Ishikawa (cell line): ENCODE measurements around the gene PLA2G2F.

Experiments
- CEBPB ChIP-seq: IDR thresholded peaks from 2 replicates; pipeline ENCODE4 v1.6.1; 2012
- CREB1 ChIP-seq: IDR thresholded peaks from 2 replicates; pipeline ENCODE4 v1.6.1; 2012; ENCODE audit warnings: low read depth
- EGR1 ChIP-seq: IDR thresholded peaks from 2 replicates; pipeline ENCODE4 v1.6.1; 2012
- EP300 ChIP-seq: IDR thresholded peaks from 2 replicates; pipeline ENCODE4 v1.6.1; 2012; ENCODE audit warnings: borderline replicate concordance
- FOXM1 ChIP-seq: IDR thresholded peaks from 2 replicates; pipeline ENCODE4 v1.6.1; 2012; ENCODE audit warnings: low read depth, borderline replicate concordance
- NFIC ChIP-seq: IDR thresholded peaks from 2 replicates; pipeline ENCODE4 v1.6.1; 2012
- RAD21 ChIP-seq: IDR thresholded peaks from 2 replicates; pipeline ENCODE4 v1.6.1; 2012; ENCODE audit warnings: low read depth
- REST ChIP-seq: IDR thresholded peaks from 2 replicates; pipeline ENCODE4 v1.6.1; 2012; ENCODE audit warnings: low read depth, mild to moderate bottlenecking
- TAF1 ChIP-seq: IDR thresholded peaks from 2 replicates; pipeline ENCODE4 v1.6.1; 2012; ENCODE audit warnings: low read depth, mild to moderate bottlenecking
- TCF12 ChIP-seq: IDR thresholded peaks from 2 replicates; pipeline ENCODE4 v1.6.1; 2012; ENCODE audit warnings: low read depth
- TEAD4 ChIP-seq: IDR thresholded peaks from 2 replicates; pipeline ENCODE4 v1.6.1; 2012
- YY1 ChIP-seq: IDR thresholded peaks from 2 replicates; pipeline ENCODE4 v1.6.1; 2012; ENCODE audit warnings: low read depth
- ZBTB7A ChIP-seq: IDR thresholded peaks from 2 replicates; pipeline ENCODE4 v1.6.1; 2012; ENCODE audit warnings: low read depth
- TF ChIP-seq, protein P1 (sequence below): IDR thresholded peaks from 2 replicates; pipeline ENCODE4 v1.6.1; 2012
- TF ChIP-seq, protein P2 (sequence below): IDR thresholded peaks from 2 replicates; pipeline ENCODE4 v1.6.1; 2012

PLA2G2F gene

DNA sequence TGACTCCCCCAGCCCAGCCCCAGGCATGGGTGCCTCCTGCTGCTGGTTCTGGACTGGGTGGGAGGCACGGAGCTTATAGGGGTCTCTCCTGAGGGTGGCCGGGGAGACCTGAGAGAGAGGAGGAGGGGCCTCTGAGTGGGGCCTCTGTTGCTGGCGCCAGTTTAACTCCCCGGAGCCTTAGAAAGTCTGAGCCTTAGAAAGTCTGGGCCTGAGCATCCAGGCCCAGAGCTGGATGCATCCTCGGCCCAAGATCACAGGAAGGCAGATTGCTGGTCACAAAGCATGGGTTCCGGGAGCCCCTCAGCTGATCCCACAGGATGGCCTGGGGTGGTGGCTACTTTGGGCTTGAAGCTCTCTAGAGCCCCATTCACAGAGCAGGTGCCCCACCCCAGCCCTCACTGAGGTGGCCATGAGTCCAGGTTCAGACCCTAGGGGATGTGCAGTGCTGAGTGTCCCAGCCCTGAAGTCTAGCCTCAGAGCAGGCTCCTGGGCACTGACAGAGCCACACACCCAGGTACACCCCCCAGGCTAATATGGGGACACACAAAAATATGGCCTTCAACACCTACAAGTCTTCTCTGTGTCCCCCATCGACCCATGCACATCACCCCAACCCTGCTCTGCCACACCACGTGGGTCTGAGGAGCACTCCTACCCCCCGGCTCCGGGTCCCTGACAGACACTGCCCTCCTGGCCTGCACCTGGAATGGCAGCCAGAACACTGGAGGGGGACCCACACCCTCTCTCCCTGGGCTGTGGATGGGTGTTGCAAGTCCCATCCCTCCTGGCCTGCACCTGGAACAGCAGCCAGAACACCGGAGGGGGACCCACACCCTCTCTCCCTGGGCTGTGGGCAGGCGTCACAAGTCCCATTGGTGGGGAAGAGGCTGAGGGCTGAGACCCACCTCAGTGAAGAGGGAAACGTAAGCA lies 9.7 kb downstream of the PLA2G2F start:
- TF ChIP-seq EP300 (no peak), CEBPB (no peak), RAD21 (no peak), NFIC (no peak), ZBTB7A (no peak), TAF1 (no peak), TEAD4 (no peak), YY1 (no peak), TCF12 (no peak), REST (no peak), FOXM1 (no peak), EGR1 (no peak), CREB1 (no peak)
- TF ChIP-seq, protein P1, sequence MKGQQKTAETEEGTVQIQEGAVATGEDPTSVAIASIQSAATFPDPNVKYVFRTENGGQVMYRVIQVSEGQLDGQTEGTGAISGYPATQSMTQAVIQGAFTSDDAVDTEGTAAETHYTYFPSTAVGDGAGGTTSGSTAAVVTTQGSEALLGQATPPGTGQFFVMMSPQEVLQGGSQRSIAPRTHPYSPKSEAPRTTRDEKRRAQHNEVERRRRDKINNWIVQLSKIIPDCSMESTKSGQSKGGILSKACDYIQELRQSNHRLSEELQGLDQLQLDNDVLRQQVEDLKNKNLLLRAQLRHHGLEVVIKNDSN: no peak
- TF ChIP-seq, protein P2, sequence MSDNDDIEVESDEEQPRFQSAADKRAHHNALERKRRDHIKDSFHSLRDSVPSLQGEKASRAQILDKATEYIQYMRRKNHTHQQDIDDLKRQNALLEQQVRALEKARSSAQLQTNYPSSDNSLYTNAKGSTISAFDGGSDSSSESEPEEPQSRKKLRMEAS: no peak

DNA sequence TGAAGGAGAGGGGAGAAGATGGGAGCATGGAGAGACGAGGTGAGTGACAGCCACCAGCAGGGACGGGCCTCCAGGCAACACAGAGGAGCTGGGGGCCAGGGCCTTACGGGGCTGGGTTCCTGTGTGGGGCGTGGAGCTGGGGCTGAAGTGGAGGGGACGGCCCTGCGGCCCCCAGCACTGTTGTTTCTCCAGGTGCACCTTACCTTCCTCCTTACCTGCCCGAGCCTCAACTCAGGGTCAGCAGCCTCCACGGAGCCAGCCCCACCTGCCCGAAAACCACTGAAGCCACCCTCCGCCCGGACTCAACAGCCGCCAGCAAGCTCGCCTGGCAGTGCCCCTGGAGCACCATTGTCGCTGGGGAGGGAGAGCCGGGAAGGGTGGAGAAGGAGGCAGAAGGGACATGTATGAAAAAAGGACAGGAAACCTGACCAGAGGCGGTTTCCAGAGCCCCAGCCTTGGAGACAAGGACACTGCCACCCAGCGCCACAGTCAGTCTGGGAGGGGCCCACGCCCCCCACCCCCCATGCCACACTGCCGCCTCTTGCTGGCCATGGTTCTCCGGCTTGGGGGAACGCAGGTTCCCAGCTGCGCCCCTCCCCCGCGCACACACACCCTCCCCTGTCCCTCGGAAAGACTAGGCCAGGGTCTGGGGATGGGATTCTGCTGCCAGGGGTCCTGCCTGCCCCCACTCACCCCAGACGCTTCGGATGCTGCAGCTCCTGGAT lies 10.6 kb downstream of the PLA2G2F start:
- TF ChIP-seq CEBPB (no peak), EGR1 (no peak), TCF12 (no peak), RAD21 (no peak), ZBTB7A (no peak), YY1 (no peak), TAF1 (no peak), TEAD4 (no peak), FOXM1 (no peak)

DNA sequence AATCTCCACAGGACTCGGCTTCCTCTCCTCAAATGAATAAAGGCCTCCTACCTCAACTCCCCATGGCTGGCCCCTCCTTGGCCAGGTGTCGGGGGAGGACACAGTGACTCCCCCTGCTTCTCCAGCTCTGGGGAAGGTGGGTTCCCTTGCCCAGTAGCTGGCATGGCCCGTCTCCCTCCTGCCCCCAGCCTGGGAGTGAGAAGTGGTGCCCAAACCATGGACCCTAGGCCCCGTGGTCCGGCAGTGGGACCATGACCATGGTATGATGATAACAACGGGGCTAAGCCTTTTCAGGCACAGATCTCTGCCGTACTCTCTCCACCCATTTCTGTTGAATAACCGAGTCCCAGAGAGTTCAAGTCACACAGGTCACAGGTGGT lies 11.2 kb downstream of the PLA2G2F start:
- TF ChIP-seq FOXM1: no peak
- no peak for TF ChIP-seq CREB1
- TF ChIP-seq CEBPB: no peak
- TF ChIP-seq, protein P2: no peak
- TF ChIP-seq REST: no peak
- TF ChIP-seq TEAD4: no peak
- no peak for TF ChIP-seq TAF1
- TF ChIP-seq ZBTB7A: no peak
- TF ChIP-seq YY1: no peak
- TF ChIP-seq, protein P1: no peak
- TF ChIP-seq NFIC: no peak
- no peak for TF ChIP-seq RAD21
- TF ChIP-seq EGR1: no peak
- TF ChIP-seq TCF12: no peak

- TF ChIP-seq NFIC (no peak), CEBPB (no peak), TCF12 (no peak), TAF1 (no peak), CREB1 (no peak)
Observed at GRCh38 chr1:20150969-20151368, 11.8 kb downstream of the PLA2G2F start.

- TF ChIP-seq REST (no peak), RAD21 (peak; percentile 94)
Observed at GRCh38 chr1:20151906-20152598, 12.9 kb downstream of the PLA2G2F start.
